Stimulated activated naive CD4-positive, alpha-beta T cell (primary cell): ENCODE results near the gene ALPL.
"Not testable (repeated sequence)": the region's sequence is repeated elsewhere in the genome, so short reads cannot be mapped to it uniquely, and the experiment has no call there.

ENCODE experiments used
- DNase-seq, 6 experiments: peaks; one replicate each; lab custom pipeline; 2025; lab: John Stamatoyannopoulos, UW

ALPL gene

GRCh38 chr1:21559788-21560567 lies 50.8 kb downstream of the ALPL start:
- no peak for DNase-seq

DNA sequence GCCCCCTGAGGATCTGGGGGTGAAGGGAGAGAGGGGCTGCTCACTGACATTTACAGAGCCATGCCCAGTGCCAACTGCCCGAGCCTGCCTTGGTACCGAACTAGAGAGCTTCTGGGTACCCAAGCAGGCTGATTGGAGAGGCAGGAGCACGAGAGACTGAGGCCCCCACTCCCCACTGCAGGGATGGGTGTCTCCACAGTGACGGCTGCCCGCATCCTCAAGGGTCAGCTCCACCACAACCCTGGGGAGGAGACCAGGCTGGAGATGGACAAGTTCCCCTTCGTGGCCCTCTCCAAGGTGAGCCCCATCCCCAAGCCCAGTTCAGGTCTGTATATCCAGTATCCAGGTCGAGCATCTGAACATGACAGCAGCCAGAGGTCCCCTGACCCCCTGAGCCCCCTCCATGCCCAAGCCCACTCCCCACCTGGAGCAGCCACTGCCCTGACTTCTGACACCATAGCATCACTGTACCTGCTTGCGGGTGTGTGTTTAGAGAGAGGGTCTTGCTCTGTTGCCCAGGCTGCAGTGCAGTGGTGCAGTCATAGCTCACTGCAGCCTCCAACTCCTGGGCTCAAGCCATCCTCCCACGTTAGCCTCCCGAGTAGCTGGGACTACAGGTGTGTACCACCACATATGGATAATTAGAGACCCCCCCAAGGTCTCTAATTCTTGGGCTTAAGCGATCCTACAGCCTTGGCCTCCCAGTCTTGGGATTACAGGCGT lies 51.9 kb downstream of the ALPL start:
- DNase-seq: no peak

GRCh38 chr1:21562896-21563295 lies 53.7 kb downstream of the ALPL start:
- no peak for DNase-seq

DNA sequence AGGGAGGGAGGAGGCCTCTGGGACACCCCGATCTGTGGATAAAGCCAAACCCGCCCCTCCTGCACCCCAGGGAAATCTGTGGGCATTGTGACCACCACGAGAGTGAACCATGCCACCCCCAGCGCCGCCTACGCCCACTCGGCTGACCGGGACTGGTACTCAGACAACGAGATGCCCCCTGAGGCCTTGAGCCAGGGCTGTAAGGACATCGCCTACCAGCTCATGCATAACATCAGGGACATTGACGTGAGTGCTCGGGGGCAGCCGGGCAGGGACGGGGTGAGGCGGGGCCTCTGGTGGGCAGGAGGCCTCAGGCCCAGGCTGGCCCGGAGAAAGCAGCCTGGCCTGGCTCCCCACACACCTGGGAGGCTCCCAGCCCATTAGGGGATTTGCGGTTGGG lies 54.7 kb downstream of the ALPL start:
- no peak for DNase-seq

- no peak for DNase-seq
Observed at GRCh38 chr1:21564521-21565095, 55.4 kb downstream of the ALPL start.

GRCh38 chr1:21565285-21565684 lies 56.1 kb downstream of the ALPL start:
- DNase-seq: no peak

DNA sequence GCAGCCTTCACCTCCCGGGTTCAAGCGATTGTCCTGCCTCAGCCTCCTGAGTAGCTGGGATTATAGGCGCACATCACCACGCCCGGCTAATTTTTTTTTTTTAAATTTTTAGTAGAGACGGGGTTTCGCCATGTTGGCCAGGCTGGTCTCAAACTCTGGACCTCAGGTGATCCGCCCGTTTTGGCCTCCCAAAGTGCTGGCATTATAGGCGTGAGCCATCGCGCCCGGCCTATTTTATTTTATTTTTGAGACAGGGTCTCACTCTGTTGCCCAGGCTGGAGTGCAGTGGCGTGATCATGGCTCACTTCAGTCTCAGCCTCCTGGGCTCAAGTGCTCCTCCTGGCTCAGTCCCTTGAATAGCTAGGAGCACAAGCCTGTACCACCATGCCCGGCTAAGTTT lies 57.1 kb downstream of the ALPL start:
- not testable (repeated sequence) for DNase-seq

DNA sequence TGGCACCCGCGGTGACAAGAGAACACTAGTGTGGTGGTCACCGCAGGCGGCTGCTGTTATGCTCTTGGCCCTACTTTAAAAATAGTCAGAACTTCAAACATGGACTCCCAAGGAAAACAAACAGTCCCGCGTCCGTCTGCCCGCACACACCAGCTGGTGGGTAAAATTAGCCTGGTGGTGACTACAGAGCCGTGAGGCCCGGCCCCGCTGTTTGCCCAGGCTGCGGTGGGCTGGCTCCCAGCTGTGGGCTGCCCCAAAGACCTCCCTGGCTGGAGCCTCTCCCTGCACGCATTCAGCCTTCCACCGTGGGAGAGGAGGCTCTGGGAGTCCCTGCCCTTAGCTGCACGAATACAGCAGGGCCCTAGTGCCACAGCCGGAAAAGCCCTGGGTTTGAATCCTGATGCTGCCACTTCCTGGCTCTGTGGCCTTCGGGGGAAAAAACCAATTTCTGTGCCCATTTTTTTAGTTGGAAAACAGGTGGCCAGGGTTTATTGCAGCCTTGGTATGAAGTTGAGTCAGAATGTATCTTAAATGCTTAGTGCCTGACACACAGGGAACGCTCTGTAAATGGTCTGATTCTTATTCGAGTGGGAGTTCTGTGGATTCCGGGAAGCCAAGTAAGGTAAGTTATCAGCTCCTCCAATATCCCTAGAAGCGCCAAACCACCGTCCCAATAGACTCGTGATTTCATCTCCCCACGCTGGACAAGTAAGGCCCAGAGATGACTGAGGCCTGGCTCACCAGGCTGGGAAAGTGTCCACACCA lies 58.2 kb downstream of the ALPL start:
- no peak for DNase-seq

GRCh38 chr1:21568006-21568746 lies 59.0 kb downstream of the ALPL start:
- DNase-seq: no peak

GRCh38 chr1:21568809-21569385 lies 59.7 kb downstream of the ALPL start:
- no peak for DNase-seq

- DNase-seq: no peak
Observed at GRCh38 chr1:21569820-21570527, 60.8 kb downstream of the ALPL start.

DNA sequence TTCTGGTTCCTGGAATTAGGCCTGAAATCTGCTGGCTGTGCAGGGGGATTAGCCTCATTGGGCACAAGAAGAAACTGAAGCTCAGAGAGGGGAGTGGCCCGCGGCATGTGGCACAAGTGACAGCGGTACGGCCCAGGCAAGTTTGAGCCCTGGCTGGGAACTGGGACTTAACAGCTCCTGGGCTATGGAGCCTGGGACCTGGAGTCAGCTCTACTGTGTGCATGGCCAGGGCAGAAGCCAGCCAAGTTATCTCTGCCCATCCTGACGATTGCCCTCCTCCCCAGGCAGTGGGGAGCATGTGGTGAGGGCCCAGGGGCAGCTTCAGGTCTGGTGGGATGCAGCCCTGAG lies 61.3 kb downstream of the ALPL start:
- no peak for DNase-seq

- DNase-seq: no peak
Observed at GRCh38 chr1:21570885-21571284, 61.7 kb downstream of the ALPL start.

DNA sequence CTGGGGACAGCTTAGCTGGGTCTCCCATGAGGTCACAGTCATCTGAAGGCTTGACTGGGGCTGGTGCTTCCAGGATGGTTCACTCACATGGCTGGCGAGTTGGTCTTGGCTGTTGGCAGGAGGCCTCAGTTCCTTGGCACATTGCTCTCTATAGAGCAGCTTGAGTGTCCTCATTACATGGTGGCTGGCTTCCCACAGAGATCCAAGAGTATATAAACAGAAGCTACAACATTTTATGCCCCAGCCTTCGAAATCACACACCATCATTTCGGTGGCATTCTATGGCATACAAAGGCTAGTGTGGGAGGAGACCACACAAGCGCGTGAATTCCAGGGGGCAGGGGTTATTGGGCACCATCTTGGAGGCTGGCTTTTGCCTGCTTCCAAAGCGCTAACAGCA lies 63.0 kb downstream of the ALPL start:
- no peak for DNase-seq

DNA sequence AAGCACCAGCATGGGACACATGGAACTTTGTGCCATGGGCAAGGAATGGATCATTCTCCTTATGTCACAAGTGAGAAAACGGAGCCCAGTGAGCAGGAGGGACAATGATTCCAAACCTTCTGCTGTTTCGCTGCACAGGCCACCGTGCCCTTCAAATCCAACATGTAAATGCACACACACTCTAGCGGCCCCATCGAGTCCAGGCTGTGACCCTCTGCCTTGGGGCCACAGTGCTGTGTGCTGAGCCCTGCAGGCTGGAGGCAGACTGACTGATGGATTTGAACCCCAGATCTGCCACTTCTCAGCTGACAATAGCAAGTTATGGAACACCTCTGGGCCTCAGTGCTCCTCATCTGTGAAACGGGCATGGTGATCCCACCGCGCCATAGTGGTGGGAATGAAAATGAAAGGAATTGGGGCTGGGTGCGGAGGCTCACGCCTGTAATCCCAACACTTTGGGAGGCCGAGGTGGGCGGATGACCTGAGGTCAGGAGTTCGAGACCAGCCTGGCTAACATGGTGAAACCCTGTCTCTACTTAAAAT lies 63.6 kb downstream of the ALPL start:
- DNase-seq: no peak

DNA sequence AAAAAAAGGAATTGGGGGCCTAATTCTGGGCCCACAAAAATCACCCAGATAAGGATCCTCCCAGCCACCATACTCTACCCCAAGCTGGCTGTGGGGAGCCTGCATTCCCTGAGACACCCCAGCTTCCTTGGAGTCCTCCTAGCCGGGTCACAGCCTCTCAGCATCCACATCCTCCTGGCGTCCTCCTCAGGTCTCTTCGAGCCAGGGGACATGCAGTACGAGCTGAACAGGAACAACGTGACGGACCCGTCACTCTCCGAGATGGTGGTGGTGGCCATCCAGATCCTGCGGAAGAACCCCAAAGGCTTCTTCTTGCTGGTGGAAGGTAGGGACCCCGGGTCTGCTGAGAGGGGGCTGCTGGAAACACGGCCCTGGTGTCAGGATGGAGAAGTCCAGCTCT lies 64.3 kb downstream of the ALPL start:
- DNase-seq: no peak

DNA sequence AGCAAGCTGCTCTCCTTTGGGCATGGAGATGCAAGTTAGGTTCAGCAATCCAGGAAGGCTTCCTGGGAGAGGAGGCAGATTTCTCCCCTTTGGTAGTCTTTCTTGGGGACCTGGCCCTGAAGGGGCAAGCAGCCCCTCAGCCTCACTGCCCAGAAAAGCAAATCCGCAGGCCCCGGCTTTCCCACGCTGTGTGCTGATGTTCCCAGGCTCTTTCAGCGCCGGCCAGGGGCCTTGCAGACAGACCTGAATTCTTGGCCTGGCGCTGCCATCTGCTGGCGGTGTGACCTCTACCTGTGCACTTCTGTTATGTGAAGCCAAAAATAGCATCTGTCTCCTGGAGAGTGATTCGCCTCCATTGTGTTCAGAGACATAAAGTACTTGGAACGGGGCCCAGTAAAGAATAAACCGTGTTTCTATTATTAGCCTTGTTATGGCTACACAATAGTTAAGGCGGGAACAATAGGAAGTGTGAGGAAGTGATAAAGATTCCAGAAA lies 64.8 kb downstream of the ALPL start:
- no peak for DNase-seq

- no peak for DNase-seq
Observed at GRCh38 chr1:21574466-21575151, 65.4 kb downstream of the ALPL start.

DNA sequence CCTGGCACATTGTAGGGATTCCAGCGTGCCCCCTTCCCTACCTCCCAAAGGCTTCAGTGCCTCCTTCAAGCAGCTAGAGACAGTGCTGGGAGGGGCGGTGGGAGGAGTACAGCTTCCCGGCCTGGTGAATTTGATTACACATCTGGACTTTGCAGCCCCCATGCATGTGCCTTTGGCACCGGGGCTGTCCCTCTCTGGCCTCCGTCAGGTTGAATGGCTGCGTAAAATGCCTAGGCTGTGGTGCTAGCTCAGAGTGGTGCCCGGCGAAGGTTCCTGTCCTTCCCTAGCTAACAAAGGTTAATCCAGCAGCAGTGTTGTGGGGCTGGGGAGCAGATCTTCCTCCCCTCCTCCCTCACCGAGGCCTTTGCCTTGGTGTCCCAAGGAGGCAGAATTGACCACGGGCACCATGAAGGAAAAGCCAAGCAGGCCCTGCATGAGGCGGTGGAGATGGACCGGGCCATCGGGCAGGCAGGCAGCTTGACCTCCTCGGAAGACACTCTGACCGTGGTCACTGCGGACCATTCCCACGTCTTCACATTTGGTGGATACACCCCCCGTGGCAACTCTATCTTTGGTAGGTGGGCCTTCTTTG lies 66.2 kb downstream of the ALPL start:
- DNase-seq: no peak
